ENCODE results near the gene TMEM139.

Gene TMEM139

DNA sequence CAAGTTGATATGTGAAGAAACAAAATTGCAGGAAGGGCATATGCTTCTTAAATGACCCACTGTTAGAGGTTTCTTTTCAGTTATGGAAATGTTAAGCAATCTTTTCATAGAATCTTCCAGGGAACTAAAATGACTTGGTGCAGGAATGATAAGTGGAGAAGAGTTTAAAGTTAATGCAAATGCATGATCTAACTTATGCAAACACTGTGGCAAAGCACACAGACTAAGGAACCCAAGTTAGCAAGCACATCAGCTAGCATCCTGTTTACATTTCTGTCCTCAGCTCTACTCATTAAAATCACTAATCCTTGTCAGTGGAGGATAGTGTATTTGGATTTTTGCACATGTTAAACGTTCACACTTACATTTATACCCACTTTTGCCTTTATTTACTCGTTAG lies 40.5 kb downstream of the TMEM139 start:
- DNase-seq (no peak), ATAC-seq (no peak)

DNA sequence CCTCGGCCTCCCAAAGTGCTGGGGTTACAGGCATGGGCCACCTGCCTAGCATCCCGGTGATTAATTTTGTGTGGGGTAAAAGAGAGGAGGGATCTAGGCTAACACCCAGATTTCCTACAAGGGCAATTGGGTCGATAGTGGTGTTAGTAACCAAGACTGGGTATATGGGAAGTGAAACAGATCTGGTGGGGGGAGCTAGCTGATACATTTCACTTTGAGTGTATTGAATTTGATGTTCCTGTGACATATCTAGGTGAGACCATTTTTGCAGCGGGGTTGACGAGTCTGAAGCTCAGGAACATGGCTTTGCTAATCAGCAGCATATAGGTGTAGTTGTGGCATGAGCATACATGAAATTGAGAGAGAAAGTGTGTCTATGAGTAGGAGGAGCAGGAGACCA lies 43.1 kb downstream of the TMEM139 start:
- ATAC-seq, result no peak
- DNase-seq, result no peak

DNA sequence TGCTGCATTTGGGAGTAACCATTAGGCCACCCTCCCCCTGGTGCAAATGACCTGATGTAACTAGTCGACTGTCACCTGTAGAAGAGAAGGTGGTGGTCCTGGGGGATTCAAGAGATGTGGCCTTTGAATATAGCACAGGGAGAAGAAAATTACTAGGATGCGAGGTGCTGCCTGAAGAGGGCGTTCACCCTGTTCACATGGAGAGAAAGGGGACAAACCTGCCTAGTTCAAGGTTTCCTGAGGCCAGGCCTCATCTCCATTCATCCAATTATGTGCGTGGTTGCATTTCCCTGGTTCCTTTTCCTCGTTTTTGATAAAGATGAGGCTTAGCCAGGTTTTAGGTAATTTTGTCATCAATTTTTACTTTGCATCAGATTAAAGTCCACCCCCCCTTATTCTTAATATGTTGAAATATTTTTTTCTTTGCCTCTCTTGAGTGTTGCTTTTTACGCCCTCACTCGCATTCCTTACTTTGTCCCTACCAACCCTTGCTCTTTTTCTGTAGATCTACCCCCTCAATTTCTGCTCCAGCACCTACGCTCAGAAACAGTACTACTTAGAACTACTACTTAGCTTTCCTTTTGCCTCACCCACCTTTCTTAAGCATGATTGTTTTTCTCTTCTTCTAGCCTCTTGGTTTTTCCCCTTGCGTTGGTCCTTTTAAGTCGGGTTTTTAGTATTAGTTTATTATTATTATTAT lies 44.9 kb downstream of the TMEM139 start:
- no peak for DNase-seq
- ATAC-seq, result no peak

DNA sequence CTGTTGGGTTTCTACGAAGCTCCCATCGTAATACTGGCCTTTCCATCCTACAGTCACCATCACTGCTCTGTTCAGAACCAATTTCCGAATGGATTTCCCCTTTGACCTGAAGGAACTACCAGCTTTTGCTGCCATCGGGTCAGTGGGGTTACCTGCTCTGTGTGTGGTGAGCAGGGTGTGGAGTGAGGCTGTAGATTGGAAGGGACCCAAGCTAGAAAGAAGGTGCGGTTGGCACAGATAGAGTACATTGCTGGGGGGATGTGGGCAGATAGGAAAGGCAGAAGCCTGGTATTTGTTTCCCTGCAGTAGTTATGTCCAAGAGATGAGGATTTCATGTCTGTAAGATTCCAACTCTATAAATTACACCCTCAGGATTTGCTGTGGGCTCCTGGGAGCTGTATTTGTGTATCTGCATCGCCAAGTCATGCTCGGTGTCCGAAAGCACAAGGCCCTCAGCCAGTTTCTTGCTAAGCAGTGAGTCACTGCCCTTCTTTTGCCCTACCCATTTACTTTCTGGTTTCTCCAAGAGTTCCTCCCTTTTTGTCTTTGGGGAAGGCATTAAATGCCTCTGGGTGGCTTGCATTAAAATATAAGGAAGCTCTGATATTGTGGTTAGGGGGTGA lies 46.5 kb downstream of the TMEM139 start:
- DNase-seq, result no peak
- no peak for ATAC-seq

DNA sequence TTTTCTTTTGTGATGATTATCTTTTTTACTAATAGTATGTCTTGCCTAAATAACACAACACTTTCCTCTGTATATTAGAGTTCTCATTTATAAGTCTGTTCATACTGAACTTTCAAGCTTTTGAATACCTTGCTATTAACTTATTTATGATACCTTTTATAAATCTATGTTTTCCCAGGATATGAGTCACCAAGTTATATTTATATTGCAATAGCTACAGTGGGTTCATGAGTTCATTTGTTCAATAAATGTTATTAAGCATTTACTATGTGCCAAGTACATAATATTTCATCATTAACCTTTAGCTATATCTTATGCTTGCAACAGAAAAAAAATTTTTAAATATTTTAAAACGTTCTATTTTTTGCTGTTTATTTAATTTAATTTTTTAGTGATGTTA lies 49.5 kb downstream of the TMEM139 start:
- ATAC-seq, result no peak
- no peak for DNase-seq

DNA sequence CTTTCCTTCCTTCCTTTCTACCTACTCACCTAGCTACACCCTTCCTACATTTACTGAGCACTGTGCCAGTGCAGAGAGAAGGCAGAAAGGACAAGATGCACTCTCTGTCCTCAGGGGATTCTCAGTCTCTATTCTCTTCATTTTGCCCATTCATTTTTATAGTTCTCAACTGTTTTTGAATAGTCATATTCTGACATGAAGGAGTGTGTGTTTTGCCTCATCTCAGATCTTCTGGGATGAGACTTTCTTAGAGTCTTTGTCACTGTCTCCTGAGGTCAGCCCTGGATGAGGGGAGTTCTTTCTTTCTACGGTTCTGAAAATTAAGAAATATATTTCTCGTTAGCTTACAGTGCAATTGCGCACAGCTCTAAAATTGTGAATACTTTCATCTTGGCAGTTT lies 52.5 kb downstream of the TMEM139 start:
- no peak for DNase-seq

More for the DNA sequence above, 52.5 kb downstream of the TMEM139 start:
- no peak for ATAC-seq
